ENCODE results near the gene PF4V1. TPM values are rescaled to one million over a fixed set of nuclear protein-coding genes. Genes with fewer than 3 reads are reported as not detected.

Gene PF4V1
- total RNA-seq, result not detected

GRCh38 chr4:73853246-73853704, at the start of gene PF4V1:
PF4V1 (plus strand) TSS chr4:73853296; CDS start chr4:73853363, 67 bp downstream.
- Mint-ChIP-seq H3K36me3 (ENCODE audit: low read depth) (no peaks in the 10 kb centered on the region), H3K27ac (no peak within 1 kb of the TSS), H3K27me3 (peaks cover 4% of the 10 kb centered on the region), H3K4me3 (no peak within 1 kb of the TSS), H3K4me1 (no peaks in the 10 kb centered on the region), H3K9me3 (ENCODE audit: low read depth) (no peaks in the 10 kb centered on the region)
- intact Hi-C loops (cut with DNase I, micrococcal nuclease), result no loop called here
- ChIA-PET POLR2A (no interaction called here), CTCF (no interaction called here)
- no peak for DNase-seq
- ATAC-seq, result no peak

- H3K4me1 Mint-ChIP-seq, result no peaks in the 10 kb centered on the region
- no peak overlapping the region for H3K27ac Mint-ChIP-seq
- POLR2A ChIA-PET, result no interaction called here
- intact Hi-C loops (cut with DNase I, micrococcal nuclease), result no loop called here
- DNase-seq (no peak), ATAC-seq (no peak)
- H3K27me3 Mint-ChIP-seq, result no peaks in the 10 kb centered on the region
- H3K9me3 Mint-ChIP-seq (ENCODE audit: low read depth), result no peaks in the 10 kb centered on the region
- CTCF ChIA-PET, result no interaction called here
- H3K4me3 Mint-ChIP-seq, result no peak overlapping the region
- H3K36me3 Mint-ChIP-seq (ENCODE audit: low read depth), result no peaks in the 10 kb centered on the region
These were observed 42.9 kb upstream of the PF4V1 start for GRCh38 chr4:73810191-73810590.

GRCh38 chr4:73811841-73812240, 41.3 kb upstream of the PF4V1 start:
- DNase-seq (no peak), ATAC-seq (no peak)
- H3K9me3 Mint-ChIP-seq (ENCODE audit: low read depth), result no peaks in the 10 kb centered on the region
- no peaks in the 10 kb centered on the region for H3K4me1 Mint-ChIP-seq
- H3K27me3 Mint-ChIP-seq, result no peaks in the 10 kb centered on the region
- ChIA-PET POLR2A (no interaction called here), CTCF (no interaction called here)
- no peak overlapping the region for H3K27ac Mint-ChIP-seq
- intact Hi-C loops (cut with DNase I, micrococcal nuclease), result no loop called here
- no peak overlapping the region for H3K4me3 Mint-ChIP-seq
- no peaks in the 10 kb centered on the region for H3K36me3 Mint-ChIP-seq (ENCODE audit: low read depth)

GRCh38 chr4:73814679-73815078, 38.4 kb upstream of the PF4V1 start:
- DNase-seq, result no peak
- Mint-ChIP-seq H3K9me3 (ENCODE audit: low read depth) (no peaks in the 10 kb centered on the region), H3K4me1 (no peaks in the 10 kb centered on the region), H3K27me3 (no peaks in the 10 kb centered on the region), H3K36me3 (ENCODE audit: low read depth) (no peaks in the 10 kb centered on the region), H3K4me3 (no peak overlapping the region), H3K27ac (no peak overlapping the region)
- ChIA-PET POLR2A (no interaction called here), CTCF (no interaction called here)
- no peak for ATAC-seq
- intact Hi-C loops (cut with DNase I, micrococcal nuclease), result no loop called here

- H3K27ac Mint-ChIP-seq, result no peak overlapping the region
- intact Hi-C loops (cut with DNase I, micrococcal nuclease), result no loop called here
- POLR2A ChIA-PET, result no interaction called here
- no peaks in the 10 kb centered on the region for H3K4me1 Mint-ChIP-seq
- DNase-seq (no peak), ATAC-seq (no peak)
- no peaks in the 10 kb centered on the region for H3K36me3 Mint-ChIP-seq (ENCODE audit: low read depth)
- CTCF ChIA-PET, result no interaction called here
- H3K9me3 Mint-ChIP-seq (ENCODE audit: low read depth), result no peaks in the 10 kb centered on the region
- H3K27me3 Mint-ChIP-seq, result no peaks in the 10 kb centered on the region
- no peak overlapping the region for H3K4me3 Mint-ChIP-seq
These were observed 38.0 kb upstream of the PF4V1 start for GRCh38 chr4:73815145-73815544.

GRCh38 chr4:73816814-73817213, 36.3 kb upstream of the PF4V1 start:
- intact Hi-C loops (cut with DNase I, micrococcal nuclease), result no loop called here
- ChIA-PET CTCF (no interaction called here), POLR2A (no interaction called here)
- Mint-ChIP-seq H3K9me3 (ENCODE audit: low read depth) (no peaks in the 10 kb centered on the region), H3K27me3 (no peaks in the 10 kb centered on the region), H3K4me3 (no peak overlapping the region), H3K4me1 (no peaks in the 10 kb centered on the region), H3K36me3 (ENCODE audit: low read depth) (no peaks in the 10 kb centered on the region), H3K27ac (no peak overlapping the region)
- ATAC-seq (no peak), DNase-seq (no peak)

- ChIA-PET POLR2A (no interaction called here), CTCF (no interaction called here)
- Mint-ChIP-seq H3K27ac (no peak overlapping the region), H3K4me3 (no peak overlapping the region), H3K4me1 (no peaks in the 10 kb centered on the region), H3K9me3 (ENCODE audit: low read depth) (no peaks in the 10 kb centered on the region), H3K27me3 (no peaks in the 10 kb centered on the region), H3K36me3 (ENCODE audit: low read depth) (no peaks in the 10 kb centered on the region)
- ATAC-seq (no peak), DNase-seq (no peak)
- intact Hi-C loops (cut with DNase I, micrococcal nuclease), result no loop called here
These were observed 35.8 kb upstream of the PF4V1 start for GRCh38 chr4:73817341-73817740.

GRCh38 chr4:73821325-73821724, 31.8 kb upstream of the PF4V1 start:
- H3K36me3 Mint-ChIP-seq (ENCODE audit: low read depth), result no peaks in the 10 kb centered on the region
- H3K27me3 Mint-ChIP-seq, result no peaks in the 10 kb centered on the region
- ATAC-seq, result no peak
- intact Hi-C loops (cut with DNase I, micrococcal nuclease), result no loop called here
- ChIA-PET POLR2A (no interaction called here), CTCF (no interaction called here)
- no peaks in the 10 kb centered on the region for H3K9me3 Mint-ChIP-seq (ENCODE audit: low read depth)
- H3K27ac Mint-ChIP-seq, result no peak overlapping the region
- no peak for DNase-seq
- no peak overlapping the region for H3K4me3 Mint-ChIP-seq
- no peaks in the 10 kb centered on the region for H3K4me1 Mint-ChIP-seq

GRCh38 chr4:73822389-73822788, 30.7 kb upstream of the PF4V1 start:
- Mint-ChIP-seq H3K27me3 (no peaks in the 10 kb centered on the region), H3K9me3 (ENCODE audit: low read depth) (peaks cover 7% of the 10 kb centered on the region), H3K27ac (no peak overlapping the region), H3K36me3 (ENCODE audit: low read depth) (no peaks in the 10 kb centered on the region), H3K4me1 (no peaks in the 10 kb centered on the region), H3K4me3 (no peak overlapping the region)
- no peak for ATAC-seq
- ChIA-PET CTCF (no interaction called here), POLR2A (no interaction called here)
- intact Hi-C loops (cut with DNase I, micrococcal nuclease), result no loop called here
- no peak for DNase-seq

- Mint-ChIP-seq H3K27me3 (no peaks in the 10 kb centered on the region), H3K27ac (no peak overlapping the region), H3K9me3 (ENCODE audit: low read depth) (peaks cover 8% of the 10 kb centered on the region), H3K36me3 (ENCODE audit: low read depth) (no peaks in the 10 kb centered on the region), H3K4me1 (no peaks in the 10 kb centered on the region), H3K4me3 (no peak overlapping the region)
- POLR2A ChIA-PET, result no interaction called here
- ATAC-seq (no peak), DNase-seq (no peak)
- intact Hi-C loops (cut with DNase I, micrococcal nuclease), result no loop called here
- CTCF ChIA-PET, result no interaction called here
These were observed 30.1 kb upstream of the PF4V1 start for GRCh38 chr4:73822812-73823504.

- CTCF ChIA-PET, result no interaction called here
These were observed 29.3 kb upstream of the PF4V1 start for GRCh38 chr4:73823760-73824159.

GRCh38 chr4:73828956-73829355, 24.1 kb upstream of the PF4V1 start:
- H3K9me3 Mint-ChIP-seq (ENCODE audit: low read depth), result peaks cover 8% of the 10 kb centered on the region
- POLR2A ChIA-PET, result no interaction called here
- no peak overlapping the region for H3K4me3 Mint-ChIP-seq
- no peak overlapping the region for H3K27ac Mint-ChIP-seq
- no peaks in the 10 kb centered on the region for H3K4me1 Mint-ChIP-seq
- CTCF ChIA-PET, result no interaction called here
- ATAC-seq, result no peak
- H3K27me3 Mint-ChIP-seq, result no peaks in the 10 kb centered on the region
- no peak for DNase-seq
- intact Hi-C loops (cut with DNase I, micrococcal nuclease), result no loop called here
- no peaks in the 10 kb centered on the region for H3K36me3 Mint-ChIP-seq (ENCODE audit: low read depth)

More at GRCh38 chr4:73823760-73824159, 29.3 kb upstream of the PF4V1 start:
- intact Hi-C loops (cut with DNase I, micrococcal nuclease), result no loop called here
- H3K36me3 Mint-ChIP-seq (ENCODE audit: low read depth), result no peaks in the 10 kb centered on the region
- H3K4me3 Mint-ChIP-seq, result no peak overlapping the region
- no peaks in the 10 kb centered on the region for H3K4me1 Mint-ChIP-seq
- POLR2A ChIA-PET, result no interaction called here
- no peak for ATAC-seq
- H3K27ac Mint-ChIP-seq, result no peak overlapping the region
- no peak for DNase-seq
- no peaks in the 10 kb centered on the region for H3K27me3 Mint-ChIP-seq
- H3K9me3 Mint-ChIP-seq (ENCODE audit: low read depth), result peaks cover 8% of the 10 kb centered on the region

GRCh38 chr4:73831569-73831968, 21.5 kb upstream of the PF4V1 start:
- H3K4me1 Mint-ChIP-seq, result no peaks in the 10 kb centered on the region
- H3K27me3 Mint-ChIP-seq, result peaks cover 2% of the 10 kb centered on the region
- CTCF ChIA-PET, result no interaction called here
- ATAC-seq, result no peak
- peaks cover 8% of the 10 kb centered on the region for H3K9me3 Mint-ChIP-seq (ENCODE audit: low read depth)
- H3K36me3 Mint-ChIP-seq (ENCODE audit: low read depth), result no peaks in the 10 kb centered on the region
- H3K4me3 Mint-ChIP-seq, result no peak overlapping the region
- POLR2A ChIA-PET, result no interaction called here
- no peak for DNase-seq
- intact Hi-C loops (cut with DNase I, micrococcal nuclease), result no loop called here
- H3K27ac Mint-ChIP-seq, result no peak overlapping the region
